Dendritic cell treated with granulocyte-macrophage colony-stimulating factor and Interleukin-4, amounts not matched to agents 40 ng/mL and 50 ng/mL, for 4 days (primary cell): ENCODE results near the gene EFNA5.

Experiments used
- H3K27ac Mint-ChIP-seq: one replicate; pipeline ENCODE4 v1.8.0; 2022; ENCODE audit warnings: mild to moderate bottlenecking, mixed read lengths
- H3K27me3 Mint-ChIP-seq: one replicate; pipeline ENCODE4 v1.8.0; 2022; ENCODE audit warnings: mild to moderate bottlenecking, mixed read lengths
- H3K36me3 Mint-ChIP-seq: one replicate; pipeline ENCODE4 v1.8.0; 2022; ENCODE audit warnings: low read depth, mixed read lengths
- H3K4me1 Mint-ChIP-seq: one replicate; pipeline ENCODE4 v1.8.0; 2022; ENCODE audit warnings: low read depth, mixed read lengths
- H3K4me3 Mint-ChIP-seq: one replicate; pipeline ENCODE4 v1.8.0; 2022; ENCODE audit warnings: mild to moderate bottlenecking, moderate library complexity, mixed read lengths
- H3K9me3 Mint-ChIP-seq: one replicate; pipeline ENCODE4 v1.8.0; 2022; ENCODE audit warnings: mixed read lengths
- intact Hi-C: fragments of 100-400 bp; cut with micrococcal nuclease; formaldehyde crosslinking; loops from one replicate; pipeline ENCODE4 v1.15.0; 2022

Gene EFNA5

GRCh38 chr5:107483231-107484024 is 187.3 kb downstream of the EFNA5 start:
- peaks cover 3% of the 10 kb centered on the region for H3K27me3 Mint-ChIP-seq
- intact Hi-C loops: no loop called here
- peaks cover 14% of the 10 kb centered on the region for H3K4me1 Mint-ChIP-seq
- H3K4me3 Mint-ChIP-seq: no peak overlapping the region
- no peak overlapping the region for H3K27ac Mint-ChIP-seq
- no peaks in the 10 kb centered on the region for H3K9me3 Mint-ChIP-seq
- H3K36me3 Mint-ChIP-seq: no peaks in the 10 kb centered on the region

GRCh38 chr5:107478068-107478641 is 192.6 kb downstream of the EFNA5 start:
- H3K27me3 Mint-ChIP-seq: peaks cover 3% of the 10 kb centered on the region
- no peak overlapping the region for H3K4me3 Mint-ChIP-seq
- H3K9me3 Mint-ChIP-seq: no peaks in the 10 kb centered on the region
- H3K27ac Mint-ChIP-seq: no peak overlapping the region
- peaks cover 6% of the 10 kb centered on the region for H3K4me1 Mint-ChIP-seq
- no peaks in the 10 kb centered on the region for H3K36me3 Mint-ChIP-seq
- intact Hi-C loops: no loop called here

- Mint-ChIP-seq H3K9me3 (no peaks in the 10 kb centered on the region), H3K27ac (no peak overlapping the region), H3K4me3 (no peak overlapping the region), H3K36me3 (no peaks in the 10 kb centered on the region), H3K27me3 (peaks cover 3% of the 10 kb centered on the region), H3K4me1 (peaks cover 6% of the 10 kb centered on the region)
- intact Hi-C loops: no loop called here
These were observed 193.2 kb downstream of the EFNA5 start for GRCh38 chr5:107477492-107477891.

DNA sequence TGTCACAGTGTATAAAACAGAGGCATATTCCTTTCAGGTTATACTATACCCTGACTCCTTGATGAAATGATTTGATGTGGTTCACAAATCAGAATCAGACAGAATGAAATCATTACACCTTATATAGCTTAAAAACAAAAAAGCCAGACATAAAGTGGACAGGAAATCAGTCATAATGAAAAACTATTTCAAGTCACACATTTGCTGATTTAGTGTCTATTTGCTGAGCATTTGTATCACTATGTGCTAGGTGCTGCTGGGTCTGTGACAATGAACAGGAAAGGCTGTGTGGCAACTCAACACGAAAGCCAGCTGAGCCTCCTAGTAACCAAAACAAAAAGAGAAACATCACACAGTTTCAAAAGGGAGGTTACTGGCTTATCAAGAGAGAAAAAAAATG is 194.0 kb downstream of the EFNA5 start:
- no peaks in the 10 kb centered on the region for H3K36me3 Mint-ChIP-seq
- H3K27me3 Mint-ChIP-seq: peaks cover 3% of the 10 kb centered on the region
- no peak overlapping the region for H3K27ac Mint-ChIP-seq
- intact Hi-C loops: no loop called here
- H3K4me1 Mint-ChIP-seq: peaks cover 6% of the 10 kb centered on the region
- H3K4me3 Mint-ChIP-seq: no peak overlapping the region
- no peaks in the 10 kb centered on the region for H3K9me3 Mint-ChIP-seq

- peaks cover 3% of the 10 kb centered on the region for H3K27me3 Mint-ChIP-seq
- no peak overlapping the region for H3K27ac Mint-ChIP-seq
- no peak overlapping the region for H3K4me3 Mint-ChIP-seq
- no peaks in the 10 kb centered on the region for H3K36me3 Mint-ChIP-seq
- no peaks in the 10 kb centered on the region for H3K9me3 Mint-ChIP-seq
- H3K4me1 Mint-ChIP-seq: peaks cover 14% of the 10 kb centered on the region
- intact Hi-C loops: no loop called here
These were observed 195.8 kb downstream of the EFNA5 start for GRCh38 chr5:107474716-107475489.

- H3K9me3 Mint-ChIP-seq: no peaks in the 10 kb centered on the region
- H3K27me3 Mint-ChIP-seq: peaks cover 3% of the 10 kb centered on the region
- no peaks in the 10 kb centered on the region for H3K36me3 Mint-ChIP-seq
- H3K4me1 Mint-ChIP-seq: peaks cover 19% of the 10 kb centered on the region
- no peak overlapping the region for H3K27ac Mint-ChIP-seq
- intact Hi-C loops: no loop called here
- H3K4me3 Mint-ChIP-seq: no peak overlapping the region
These were observed 196.4 kb downstream of the EFNA5 start for GRCh38 chr5:107474361-107474715.

DNA sequence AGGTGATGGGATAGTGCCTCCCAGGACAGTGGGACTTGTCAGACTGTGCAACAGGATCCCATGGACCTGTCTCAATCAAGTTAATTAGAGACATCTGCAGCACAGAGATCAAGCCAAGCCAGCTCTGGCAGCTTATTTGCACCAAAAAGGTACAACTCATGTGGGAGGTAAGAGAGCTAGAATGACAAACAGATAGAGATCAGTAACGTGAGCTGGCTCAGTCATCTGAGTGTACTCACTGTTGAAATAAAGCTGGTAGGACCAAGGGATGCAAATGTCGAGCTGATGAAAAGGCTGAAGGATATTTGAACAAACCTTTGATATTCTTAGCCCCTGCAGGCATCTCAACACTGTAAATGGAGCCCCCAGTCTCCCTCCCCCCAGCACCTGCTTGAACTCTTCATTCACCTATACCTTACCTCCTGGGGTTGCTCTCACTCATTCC is 198.1 kb downstream of the EFNA5 start:
- Mint-ChIP-seq H3K36me3 (no peaks in the 10 kb centered on the region), H3K4me3 (no peak overlapping the region), H3K9me3 (no peaks in the 10 kb centered on the region), H3K4me1 (peaks cover 26% of the 10 kb centered on the region), H3K27ac (no peak overlapping the region), H3K27me3 (no peaks in the 10 kb centered on the region)
- intact Hi-C loops: no loop called here

- no peak overlapping the region for H3K4me3 Mint-ChIP-seq
- intact Hi-C loops: no loop called here
- no peaks in the 10 kb centered on the region for H3K9me3 Mint-ChIP-seq
- H3K27me3 Mint-ChIP-seq: no peaks in the 10 kb centered on the region
- peaks cover 20% of the 10 kb centered on the region for H3K4me1 Mint-ChIP-seq
- no peak overlapping the region for H3K27ac Mint-ChIP-seq
- no peaks in the 10 kb centered on the region for H3K36me3 Mint-ChIP-seq
These were observed 200.5 kb downstream of the EFNA5 start for GRCh38 chr5:107470295-107470582.

DNA sequence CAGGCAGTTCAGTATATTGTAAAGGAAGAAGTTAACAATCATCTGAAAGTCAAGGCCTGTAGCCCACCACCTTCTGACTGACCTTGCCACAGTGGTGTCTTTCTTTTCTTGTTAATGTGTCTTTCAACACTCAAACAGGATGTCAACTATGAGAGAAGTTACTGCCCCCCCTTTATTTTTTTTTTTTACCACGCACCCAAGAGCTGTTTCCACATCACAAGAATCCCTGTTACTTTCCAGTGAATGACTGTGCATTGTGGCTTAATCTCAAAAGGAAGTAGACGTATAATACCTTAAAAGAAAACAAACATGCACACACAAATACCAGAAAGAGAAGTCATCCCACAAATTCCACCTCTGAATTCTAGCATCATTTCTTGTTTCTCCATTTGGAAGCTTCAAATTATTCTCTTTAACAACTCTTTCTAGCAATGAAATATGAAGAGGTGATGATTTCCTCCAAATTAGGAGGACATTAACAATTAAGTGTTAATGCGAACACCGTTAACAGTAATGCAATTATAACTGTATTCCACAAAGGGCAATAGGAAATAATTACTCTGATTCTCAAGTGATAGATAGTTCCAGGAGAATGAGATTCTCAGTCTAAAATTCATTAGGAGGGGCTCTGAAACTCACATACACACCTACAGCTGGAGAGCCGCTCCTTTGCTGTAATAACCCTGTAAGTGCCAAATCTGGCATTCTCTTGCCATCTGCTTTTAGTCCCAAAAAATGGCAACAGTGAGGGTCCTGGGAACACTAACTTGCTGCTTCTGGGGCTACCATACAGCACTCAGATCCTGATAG is 201.0 kb downstream of the EFNA5 start:
- Mint-ChIP-seq H3K36me3 (no peaks in the 10 kb centered on the region), H3K27me3 (no peaks in the 10 kb centered on the region), H3K4me1 (peaks cover 20% of the 10 kb centered on the region), H3K9me3 (no peaks in the 10 kb centered on the region), H3K4me3 (no peak overlapping the region), H3K27ac (no peak overlapping the region)
- intact Hi-C loops: no loop called here

DNA sequence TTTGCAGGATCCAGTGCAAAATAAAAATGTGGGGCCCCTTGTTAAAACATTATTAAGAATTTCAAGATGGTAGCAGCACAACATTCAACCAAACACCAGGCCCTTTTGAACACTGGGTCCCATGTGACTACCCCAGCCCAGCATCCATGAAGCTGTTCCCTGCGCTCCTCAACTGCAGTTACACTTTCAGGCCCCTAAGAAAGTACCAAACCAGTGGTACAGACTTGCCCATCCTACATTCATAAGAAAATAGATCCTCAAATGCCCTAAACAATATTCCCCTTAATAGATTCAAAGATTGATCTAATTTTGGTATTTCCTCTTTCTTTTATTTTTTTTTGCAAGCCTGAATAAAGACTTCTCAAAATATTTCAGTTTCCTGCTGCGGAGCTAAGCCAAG is 201.7 kb downstream of the EFNA5 start:
- peaks cover 20% of the 10 kb centered on the region for H3K4me1 Mint-ChIP-seq
- no peaks in the 10 kb centered on the region for H3K27me3 Mint-ChIP-seq
- H3K9me3 Mint-ChIP-seq: no peaks in the 10 kb centered on the region
- H3K4me3 Mint-ChIP-seq: no peak overlapping the region
- intact Hi-C loops: no loop called here
- H3K36me3 Mint-ChIP-seq: no peaks in the 10 kb centered on the region
- no peak overlapping the region for H3K27ac Mint-ChIP-seq

GRCh38 chr5:107468276-107468675 is 202.5 kb downstream of the EFNA5 start:
- H3K4me1 Mint-ChIP-seq: peaks cover 20% of the 10 kb centered on the region
- H3K4me3 Mint-ChIP-seq: no peak overlapping the region
- intact Hi-C loops: no loop called here
- no peaks in the 10 kb centered on the region for H3K9me3 Mint-ChIP-seq
- H3K27me3 Mint-ChIP-seq: no peaks in the 10 kb centered on the region
- no peak overlapping the region for H3K27ac Mint-ChIP-seq
- H3K36me3 Mint-ChIP-seq: no peaks in the 10 kb centered on the region

DNA sequence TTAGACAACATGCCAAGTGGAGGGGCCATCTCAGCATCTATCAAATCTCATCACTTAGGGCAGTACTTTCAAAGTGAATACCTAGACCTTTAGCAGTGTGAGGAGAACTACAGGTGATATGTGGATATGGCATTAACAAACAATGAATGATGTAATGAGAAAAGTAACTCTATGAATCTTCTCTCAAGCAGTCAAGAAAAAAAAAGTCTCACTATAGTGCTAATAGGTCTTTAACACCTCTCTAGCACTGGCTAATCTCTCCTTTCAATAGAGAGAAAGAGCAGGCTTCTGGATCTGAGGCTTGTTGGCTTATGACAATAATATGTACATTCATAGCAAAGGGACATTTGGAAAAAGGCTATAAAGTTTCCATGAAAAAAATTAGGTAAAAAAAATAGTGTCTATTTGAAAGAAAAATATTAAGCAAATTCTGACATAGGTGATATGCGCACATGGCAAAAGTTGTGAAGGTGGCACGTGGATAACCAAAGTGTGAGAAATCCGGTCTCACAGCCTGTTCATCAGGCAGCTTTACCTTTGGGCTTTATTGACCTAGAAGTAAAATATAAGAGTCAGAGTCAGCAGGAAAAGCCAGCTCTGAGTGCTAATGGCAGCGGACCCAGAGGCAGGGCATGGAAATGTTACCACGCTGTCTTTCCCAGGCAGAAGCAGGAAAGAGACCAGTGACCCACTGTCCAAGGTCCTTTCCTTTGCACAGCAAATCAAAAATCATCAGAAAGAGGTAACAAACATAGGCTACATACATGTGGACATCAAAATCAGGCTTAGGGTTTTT is 203.4 kb downstream of the EFNA5 start:
- Mint-ChIP-seq H3K27me3 (no peaks in the 10 kb centered on the region), H3K27ac (no peak overlapping the region), H3K4me1 (peaks cover 20% of the 10 kb centered on the region), H3K4me3 (no peak overlapping the region), H3K36me3 (no peaks in the 10 kb centered on the region), H3K9me3 (no peaks in the 10 kb centered on the region)
- intact Hi-C loops: no loop called here

GRCh38 chr5:107466233-107466769 is 204.4 kb downstream of the EFNA5 start:
- intact Hi-C loops: no loop called here
- Mint-ChIP-seq H3K4me1 (peaks cover 20% of the 10 kb centered on the region), H3K36me3 (no peaks in the 10 kb centered on the region), H3K27ac (no peak overlapping the region), H3K4me3 (no peak overlapping the region), H3K27me3 (peaks cover 3% of the 10 kb centered on the region), H3K9me3 (no peaks in the 10 kb centered on the region)
